Central memory CD8-positive, alpha-beta T cell (primary cell): ENCODE data around the gene FSD1L.

ENCODE experiments used
- ATAC-seq: fragments of 150-1000 bp; cut with Tn5 transposase; replicated peaks from 2 replicates; pipeline ENCODE4 v1.10.0; 2022; ENCODE audit warnings: mild to moderate bottlenecking, moderate FRiP score, moderate number of reproducible peaks; ENCODE audit not compliant: poor library complexity, severe bottlenecking; ENCODE audit errors: extremely low read depth
- DNase-seq, 2 donors: peaks; one replicate each; pipeline ENCODE4 v3.0.0; 2021; ENCODE audit warnings: low spot score in 2 of 2
- H3K27ac Mint-ChIP-seq: one replicate; pipeline ENCODE4 v1.8.0; 2022; ENCODE audit warnings: low read depth, mild to moderate bottlenecking, moderate library complexity, mixed read lengths
- H3K27me3 Mint-ChIP-seq: one replicate; pipeline ENCODE4 v1.8.0; 2022; ENCODE audit warnings: mixed read lengths
- H3K36me3 Mint-ChIP-seq: one replicate; pipeline ENCODE4 v1.8.0; 2022; ENCODE audit warnings: mild to moderate bottlenecking, moderate library complexity, mixed read lengths; ENCODE audit not compliant: insufficient read depth
- H3K4me1 Mint-ChIP-seq: one replicate; pipeline ENCODE4 v1.8.0; 2022; ENCODE audit warnings: mixed read lengths
- H3K4me3 Mint-ChIP-seq: one replicate; pipeline ENCODE4 v1.8.0; 2022; ENCODE audit warnings: mild to moderate bottlenecking, moderate library complexity, mixed read lengths
- H3K9me3 Mint-ChIP-seq: one replicate; pipeline ENCODE4 v1.8.0; 2022; ENCODE audit warnings: mixed read lengths

The FSD1L gene

GRCh38 chr9:105468875-105469274, 21.0 kb downstream of the FSD1L start:
- ATAC-seq, result no peak
- peaks cover 2% of the 10 kb centered on the region for H3K36me3 Mint-ChIP-seq

GRCh38 chr9:105473221-105473620, 25.4 kb downstream of the FSD1L start:
- no peak for DNase-seq
- Mint-ChIP-seq H3K36me3 (no peaks in the 10 kb centered on the region), H3K4me3 (no peak overlapping the region), H3K9me3 (no peaks in the 10 kb centered on the region), H3K27ac (no peak overlapping the region), H3K27me3 (no peaks in the 10 kb centered on the region), H3K4me1 (no peaks in the 10 kb centered on the region)
- ATAC-seq, result no peak

More at GRCh38 chr9:105468875-105469274, 21.0 kb downstream of the FSD1L start:
- no peaks in the 10 kb centered on the region for H3K9me3 Mint-ChIP-seq
- no peak overlapping the region for H3K4me3 Mint-ChIP-seq
- DNase-seq, result no peak
- no peaks in the 10 kb centered on the region for H3K27me3 Mint-ChIP-seq
- H3K4me1 Mint-ChIP-seq, result no peaks in the 10 kb centered on the region
- no peak overlapping the region for H3K27ac Mint-ChIP-seq

GRCh38 chr9:105475302-105475701, 27.5 kb downstream of the FSD1L start:
- no peaks in the 10 kb centered on the region for H3K36me3 Mint-ChIP-seq
- ATAC-seq, result no peak
- H3K9me3 Mint-ChIP-seq, result no peaks in the 10 kb centered on the region
- DNase-seq, result no peak
- no peaks in the 10 kb centered on the region for H3K27me3 Mint-ChIP-seq
- no peak overlapping the region for H3K27ac Mint-ChIP-seq
- no peak overlapping the region for H3K4me3 Mint-ChIP-seq
- no peaks in the 10 kb centered on the region for H3K4me1 Mint-ChIP-seq

GRCh38 chr9:105479846-105480245, 32.0 kb downstream of the FSD1L start:
- Mint-ChIP-seq H3K9me3 (no peaks in the 10 kb centered on the region), H3K27ac (no peak overlapping the region), H3K4me3 (no peak overlapping the region), H3K36me3 (no peaks in the 10 kb centered on the region), H3K27me3 (no peaks in the 10 kb centered on the region), H3K4me1 (no peaks in the 10 kb centered on the region)
- DNase-seq (no peak), ATAC-seq (no peak)

GRCh38 chr9:105483618-105484017, 35.8 kb downstream of the FSD1L start:
- Mint-ChIP-seq H3K4me3 (no peak overlapping the region), H3K9me3 (no peaks in the 10 kb centered on the region), H3K36me3 (no peaks in the 10 kb centered on the region), H3K27ac (no peak overlapping the region), H3K4me1 (no peaks in the 10 kb centered on the region), H3K27me3 (no peaks in the 10 kb centered on the region)
- DNase-seq (no peak), ATAC-seq (no peak)

GRCh38 chr9:105484226-105484625, 36.4 kb downstream of the FSD1L start:
- Mint-ChIP-seq H3K36me3 (no peaks in the 10 kb centered on the region), H3K27me3 (no peaks in the 10 kb centered on the region), H3K4me3 (no peak overlapping the region), H3K4me1 (no peaks in the 10 kb centered on the region), H3K9me3 (no peaks in the 10 kb centered on the region), H3K27ac (no peak overlapping the region)
- ATAC-seq (no peak), DNase-seq (no peak)

GRCh38 chr9:105485131-105485530, 37.3 kb downstream of the FSD1L start:
- DNase-seq, result no peak
- no peaks in the 10 kb centered on the region for H3K36me3 Mint-ChIP-seq
- no peaks in the 10 kb centered on the region for H3K4me1 Mint-ChIP-seq
- no peak overlapping the region for H3K27ac Mint-ChIP-seq
- H3K27me3 Mint-ChIP-seq, result no peaks in the 10 kb centered on the region
- no peak for ATAC-seq
- no peak overlapping the region for H3K4me3 Mint-ChIP-seq
- no peaks in the 10 kb centered on the region for H3K9me3 Mint-ChIP-seq

- Mint-ChIP-seq H3K27ac (no peak overlapping the region), H3K4me1 (no peaks in the 10 kb centered on the region), H3K9me3 (no peaks in the 10 kb centered on the region), H3K4me3 (no peak overlapping the region), H3K27me3 (no peaks in the 10 kb centered on the region), H3K36me3 (peaks cover 2% of the 10 kb centered on the region)
- ATAC-seq (no peak), DNase-seq (no peak)
Observed at GRCh38 chr9:105496826-105497225, 49.0 kb downstream of the FSD1L start.

- Mint-ChIP-seq H3K27me3 (no peaks in the 10 kb centered on the region), H3K9me3 (no peaks in the 10 kb centered on the region), H3K4me1 (no peaks in the 10 kb centered on the region), H3K4me3 (no peak overlapping the region), H3K36me3 (peaks cover 2% of the 10 kb centered on the region), H3K27ac (no peak overlapping the region)
- ATAC-seq (no peak), DNase-seq (no peak)
Observed at GRCh38 chr9:105497704-105498103, 49.9 kb downstream of the FSD1L start.

GRCh38 chr9:105500108-105500766, 52.4 kb downstream of the FSD1L start:
- H3K27me3 Mint-ChIP-seq, result no peaks in the 10 kb centered on the region
- no peak for DNase-seq
- H3K9me3 Mint-ChIP-seq, result no peaks in the 10 kb centered on the region
- H3K36me3 Mint-ChIP-seq, result no peaks in the 10 kb centered on the region
- peak; percentile 10 for ATAC-seq
- H3K4me1 Mint-ChIP-seq, result no peaks in the 10 kb centered on the region
- H3K27ac Mint-ChIP-seq, result no peak overlapping the region
- H3K4me3 Mint-ChIP-seq, result no peak overlapping the region

GRCh38 chr9:105501414-105501813, 53.6 kb downstream of the FSD1L start:
- DNase-seq, result no peak
- H3K36me3 Mint-ChIP-seq, result no peaks in the 10 kb centered on the region
- ATAC-seq, result no peak
- H3K4me3 Mint-ChIP-seq, result no peak overlapping the region
- no peak overlapping the region for H3K27ac Mint-ChIP-seq
- H3K9me3 Mint-ChIP-seq, result no peaks in the 10 kb centered on the region
- H3K27me3 Mint-ChIP-seq, result no peaks in the 10 kb centered on the region
- H3K4me1 Mint-ChIP-seq, result no peaks in the 10 kb centered on the region

- Mint-ChIP-seq H3K27me3 (no peaks in the 10 kb centered on the region), H3K4me3 (no peak overlapping the region), H3K4me1 (no peaks in the 10 kb centered on the region), H3K9me3 (no peaks in the 10 kb centered on the region), H3K27ac (no peak overlapping the region), H3K36me3 (no peaks in the 10 kb centered on the region)
- no peak for DNase-seq
- ATAC-seq, result no peak
Observed at GRCh38 chr9:105502276-105502675, 54.4 kb downstream of the FSD1L start.

GRCh38 chr9:105503881-105504280, 56.0 kb downstream of the FSD1L start:
- DNase-seq (no peak), ATAC-seq (no peak)
- H3K27ac Mint-ChIP-seq, result no peak overlapping the region
- no peaks in the 10 kb centered on the region for H3K9me3 Mint-ChIP-seq
- no peaks in the 10 kb centered on the region for H3K27me3 Mint-ChIP-seq
- no peaks in the 10 kb centered on the region for H3K36me3 Mint-ChIP-seq
- no peaks in the 10 kb centered on the region for H3K4me1 Mint-ChIP-seq
- no peak overlapping the region for H3K4me3 Mint-ChIP-seq
